Measurements from ENCODE around the gene RFPL4A.
"Not testable (repeated sequence)": the region's sequence is repeated elsewhere in the genome, so short reads cannot be mapped to it uniquely, and the experiment has no call there.

Gene RFPL4A

GRCh38 chr19:55753401-55753800 is 5.5 kb upstream of the RFPL4A start:
- no peak overlapping the region for H3K27ac ChIP-seq (replicated peaks)
- H3K4me3 ChIP-seq (replicated peaks; ENCODE audit: insufficient read depth, low read length), result no peak overlapping the region
- no peak for TF ChIP-seq REST (IDR thresholded peaks at IDR 0.05; ENCODE audit: insufficient replicate concordance, low read depth)
- TF ChIP-seq POLR2AphosphoS5 (IDR thresholded peaks at IDR 0.05; ENCODE audit: low read depth), result no peak
- no peak for TF ChIP-seq SPI1 (IDR thresholded peaks at IDR 0.05; ENCODE audit: borderline replicate concordance, low read depth)
- TF ChIP-seq GABPA (IDR thresholded peaks at IDR 0.05; ENCODE audit: low read depth), result no peak
- TF ChIP-seq CTCF (IDR thresholded peaks at IDR 0.05; ENCODE audit: insufficient read depth, low read length), result no peak
- DNase-seq (ENCODE audit: low read depth in 1 of 2, low spot score in 1 of 2), result no peak
- no peaks in the 10 kb centered on the region for H3K27me3 ChIP-seq (ENCODE audit: insufficient read depth, poor library complexity, severe bottlenecking)

- DNase-seq (ENCODE audit: low read depth in 1 of 2, low spot score in 1 of 2); H3K4me3 ChIP-seq (replicated peaks; ENCODE audit: insufficient read depth, low read length): not testable (repeated sequence)
Measured at GRCh38 chr19:55756808-55757207, 2.1 kb upstream of the RFPL4A start.

GRCh38 chr19:55766466-55766865 is 7.6 kb downstream of the RFPL4A start:
- Histone ChIP-seq H3K27me3 (ENCODE audit: insufficient read depth, poor library complexity, severe bottlenecking) (no peaks in the 10 kb centered on the region), H3K27ac (replicated peaks) (no peak overlapping the region), H3K4me3 (replicated peaks; ENCODE audit: insufficient read depth, low read length) (no peak overlapping the region)
- DNase-seq (ENCODE audit: low read depth in 1 of 2, low spot score in 1 of 2), result no peak
- TF ChIP-seq GABPA (IDR thresholded peaks at IDR 0.05; ENCODE audit: low read depth), result no peak
- TF ChIP-seq SPI1 (IDR thresholded peaks at IDR 0.05; ENCODE audit: borderline replicate concordance, low read depth), result no peak

More at GRCh38 chr19:55756808-55757207, 2.1 kb upstream of the RFPL4A start:
- H3K27ac ChIP-seq (replicated peaks); H3K27me3 ChIP-seq (ENCODE audit: insufficient read depth, poor library complexity, severe bottlenecking): not testable (repeated sequence)

- H3K27ac ChIP-seq (replicated peaks); DNase-seq (ENCODE audit: low read depth in 1 of 2, low spot score in 1 of 2); H3K27me3 ChIP-seq (ENCODE audit: insufficient read depth, poor library complexity, severe bottlenecking): not testable (repeated sequence)
Measured at GRCh38 chr19:55768818-55769217, 9.9 kb downstream of the RFPL4A start, which contains the start of gene RFPL4AL1. Gene RFPL4AL1 (plus strand): TSS chr19:55769118. CDS start chr19:55771805, 2,687 bp downstream.

GRCh38 chr19:55769632-55770031 is 10.7 kb downstream of the RFPL4A start:
- not testable (repeated sequence) for DNase-seq (ENCODE audit: low read depth in 1 of 2, low spot score in 1 of 2); H3K27ac ChIP-seq (replicated peaks); H3K4me3 ChIP-seq (replicated peaks; ENCODE audit: insufficient read depth, low read length); H3K27me3 ChIP-seq (ENCODE audit: insufficient read depth, poor library complexity, severe bottlenecking)

More at GRCh38 chr19:55768818-55769217, 9.9 kb downstream of the RFPL4A start, which contains the start of gene RFPL4AL1:
- H3K4me3 ChIP-seq (replicated peaks; ENCODE audit: insufficient read depth, low read length), result not testable (repeated sequence)

GRCh38 chr19:55777528-55777927 is 18.6 kb downstream of the RFPL4A start:
- no peak for TF ChIP-seq POLR2AphosphoS5 (IDR thresholded peaks at IDR 0.05; ENCODE audit: low read depth)
- peak in 1 of 2 experiments; percentile 19 for DNase-seq (ENCODE audit: low read depth in 1 of 2, low spot score in 1 of 2)
- H3K4me3 ChIP-seq (replicated peaks; ENCODE audit: insufficient read depth, low read length), result no peak overlapping the region
- no peaks in the 10 kb centered on the region for H3K27me3 ChIP-seq (ENCODE audit: insufficient read depth, poor library complexity, severe bottlenecking)
- H3K27ac ChIP-seq (replicated peaks), result no peak overlapping the region

- Histone ChIP-seq H3K27me3 (ENCODE audit: insufficient read depth, poor library complexity, severe bottlenecking) (no peaks in the 10 kb centered on the region), H3K27ac (replicated peaks) (no peak overlapping the region), H3K4me3 (replicated peaks; ENCODE audit: insufficient read depth, low read length) (no peak overlapping the region)
- TF ChIP-seq POLR2AphosphoS5 (IDR thresholded peaks at IDR 0.05; ENCODE audit: low read depth) (no peak), REST (IDR thresholded peaks at IDR 0.05; ENCODE audit: insufficient replicate concordance, low read depth) (no peak), SPI1 (IDR thresholded peaks at IDR 0.05; ENCODE audit: borderline replicate concordance, low read depth) (no peak), CTCF (IDR thresholded peaks at IDR 0.05; ENCODE audit: insufficient read depth, low read length) (no peak), GABPA (IDR thresholded peaks at IDR 0.05; ENCODE audit: low read depth) (no peak)
- DNase-seq (ENCODE audit: low read depth in 1 of 2, low spot score in 1 of 2), result no peak
Measured at GRCh38 chr19:55778331-55778730, 19.4 kb downstream of the RFPL4A start.

Measured in HL-60 (cell line).